B cell (primary cell): ENCODE results near the gene CTBS.

Experiments used
- EZH2 ChIP-seq: IDR thresholded peaks from 2 replicates; pipeline ENCODE4 v1.6.1; 2012; ENCODE audit warnings: borderline replicate concordance, low read depth, mild to moderate bottlenecking, moderate library complexity, low read length; ENCODE audit not compliant: insufficient read depth, poor library complexity, severe bottlenecking
- TF ChIP-seq, protein P1 (sequence below): fragments of 200-600 bp; IDR thresholded peaks from one replicate; pipeline ENCODE4 v1.8.0; 2022; ENCODE audit warnings: antibody characterized with exemption, mild to moderate bottlenecking

DNA sequence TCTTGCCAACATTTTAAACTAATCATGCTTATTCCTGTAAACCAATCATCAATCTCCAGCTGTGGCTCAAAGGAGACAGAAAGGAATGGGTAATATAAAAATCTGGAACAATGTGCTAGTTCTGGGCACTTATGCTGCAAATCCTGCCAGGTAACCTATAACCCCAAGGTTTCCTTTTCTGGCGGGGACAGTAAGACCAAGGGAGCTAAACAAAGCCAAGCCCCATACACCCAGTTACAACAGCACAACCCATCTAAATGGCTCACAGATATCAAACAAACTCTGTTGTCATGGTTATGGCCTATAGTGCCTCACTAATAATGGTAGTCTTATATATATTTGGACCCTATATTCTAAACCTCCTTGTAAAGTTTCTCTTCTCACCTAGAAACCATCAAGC is 36.9 kb upstream of the CTBS start:
- no peak for TF ChIP-seq EZH2
- TF ChIP-seq, protein P1, sequence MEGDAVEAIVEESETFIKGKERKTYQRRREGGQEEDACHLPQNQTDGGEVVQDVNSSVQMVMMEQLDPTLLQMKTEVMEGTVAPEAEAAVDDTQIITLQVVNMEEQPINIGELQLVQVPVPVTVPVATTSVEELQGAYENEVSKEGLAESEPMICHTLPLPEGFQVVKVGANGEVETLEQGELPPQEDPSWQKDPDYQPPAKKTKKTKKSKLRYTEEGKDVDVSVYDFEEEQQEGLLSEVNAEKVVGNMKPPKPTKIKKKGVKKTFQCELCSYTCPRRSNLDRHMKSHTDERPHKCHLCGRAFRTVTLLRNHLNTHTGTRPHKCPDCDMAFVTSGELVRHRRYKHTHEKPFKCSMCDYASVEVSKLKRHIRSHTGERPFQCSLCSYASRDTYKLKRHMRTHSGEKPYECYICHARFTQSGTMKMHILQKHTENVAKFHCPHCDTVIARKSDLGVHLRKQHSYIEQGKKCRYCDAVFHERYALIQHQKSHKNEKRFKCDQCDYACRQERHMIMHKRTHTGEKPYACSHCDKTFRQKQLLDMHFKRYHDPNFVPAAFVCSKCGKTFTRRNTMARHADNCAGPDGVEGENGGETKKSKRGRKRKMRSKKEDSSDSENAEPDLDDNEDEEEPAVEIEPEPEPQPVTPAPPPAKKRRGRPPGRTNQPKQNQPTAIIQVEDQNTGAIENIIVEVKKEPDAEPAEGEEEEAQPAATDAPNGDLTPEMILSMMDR, result no peak
